Hematopoietic multipotent progenitor cell treated with erythropoietin and hydrocortisone succinate and interleukin-3 and kit ligand, for 6 days (in vitro differentiated cells): ENCODE data around the gene ZNF488.
A peak's percentile ranks its signal among the peaks of the same experiment; 100 is the strongest.

ENCODE experiments used
- DNase-seq: peaks from one replicate; pipeline ENCODE4 v3.0.0-alpha.2; 2015

ZNF488 gene

GRCh38 chr10:47348661-47349470 lies 35.2 kb downstream of the ZNF488 start:
- no peak for DNase-seq

DNA sequence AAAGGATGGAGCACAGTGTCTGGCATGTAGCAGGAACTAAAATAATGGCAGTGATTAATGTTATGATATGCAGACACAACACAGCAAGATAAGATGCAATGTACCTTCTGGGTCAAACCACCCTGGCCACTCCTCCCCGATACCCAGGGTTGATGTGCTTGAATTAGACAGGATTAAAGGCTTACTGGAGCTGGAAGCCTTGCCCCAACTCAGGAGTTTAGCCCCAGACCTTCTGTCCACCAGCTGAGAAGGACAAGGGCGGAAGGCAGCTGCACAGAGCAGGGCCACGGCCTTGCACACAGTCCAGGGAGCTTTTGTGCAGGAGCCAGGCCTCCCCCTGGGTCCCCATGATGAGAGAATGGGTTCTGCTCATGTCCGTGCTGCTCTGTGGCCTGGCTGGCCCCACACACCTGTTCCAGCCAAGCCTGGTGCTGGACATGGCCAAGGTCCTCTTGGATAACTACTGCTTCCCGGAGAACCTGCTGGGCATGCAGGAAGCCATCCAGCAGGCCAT lies 35.9 kb downstream of the ZNF488 start, which contains the start of gene RBP3:
RBP3 (plus strand) TSS at position 226 of the 514 bp plus-strand sequence; CDS start at position 348, 122 bp downstream.
- DNase-seq = no peak

GRCh38 chr10:47347303-47347675 lies 36.8 kb downstream of the ZNF488 start:
- no peak for DNase-seq

DNA sequence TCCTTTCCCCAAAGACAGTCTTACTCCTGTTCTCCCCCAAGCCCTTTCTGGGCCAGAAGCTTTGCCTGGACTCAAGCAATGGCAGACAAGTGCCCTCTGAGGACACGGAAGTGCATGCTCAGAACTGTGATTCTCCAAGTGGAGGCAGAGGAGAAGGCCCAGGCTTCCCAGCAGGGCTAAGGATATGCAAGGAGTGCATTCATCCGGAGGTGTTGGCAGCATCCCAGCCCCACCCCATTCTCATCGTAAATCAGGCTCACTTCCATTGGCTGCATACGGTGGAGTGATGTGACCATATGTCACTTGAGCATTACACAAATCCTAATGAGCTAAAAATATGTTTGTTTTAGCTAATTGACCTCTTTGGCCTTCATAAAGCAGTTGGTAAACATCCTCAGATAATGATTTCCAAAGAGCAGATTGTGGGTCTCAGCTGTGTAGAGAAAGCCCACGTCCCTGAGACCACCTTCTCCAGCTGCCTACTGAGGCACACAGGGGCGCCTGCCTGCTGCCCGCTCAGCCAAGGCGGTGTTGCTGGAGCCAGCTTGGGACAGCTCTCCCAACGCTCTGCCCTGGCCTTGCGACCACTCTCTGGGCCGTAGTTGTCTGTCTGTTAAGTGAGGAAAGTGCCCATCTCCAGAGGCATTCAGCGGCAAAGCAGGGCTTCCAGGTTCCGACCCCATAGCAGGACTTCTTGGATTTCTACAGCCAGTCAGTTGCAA lies 37.4 kb downstream of the ZNF488 start:
- DNase-seq = no peak

- DNase-seq = no peak
Measured at GRCh38 chr10:47344996-47345870, 38.9 kb downstream of the ZNF488 start.

DNA sequence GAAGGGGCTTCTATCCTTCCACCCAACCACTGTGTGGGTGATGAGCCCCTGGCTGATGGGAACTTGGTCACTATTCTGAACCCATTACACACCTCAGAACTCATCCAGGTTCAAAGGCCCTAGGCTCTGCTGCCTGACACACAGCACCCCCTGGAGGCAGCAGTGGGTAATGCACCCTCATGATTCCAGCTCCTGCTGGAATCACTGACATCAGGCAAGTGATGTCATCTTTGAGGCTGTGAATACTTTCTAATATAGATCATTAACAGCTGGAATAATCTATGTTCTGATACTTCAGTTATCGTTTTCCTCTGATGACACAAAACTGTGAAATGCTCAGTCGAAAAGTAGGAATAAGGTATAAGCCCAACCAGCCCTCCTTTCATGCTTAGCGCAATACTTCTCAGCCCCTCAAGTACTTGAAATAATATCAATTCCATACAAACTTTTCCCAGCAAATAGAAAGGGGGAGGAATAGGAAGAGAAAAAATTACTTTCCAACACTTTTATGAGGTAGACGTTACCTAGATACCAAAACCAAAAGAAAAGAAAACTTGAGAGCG lies 43.4 kb downstream of the ZNF488 start:
- peak; percentile 68 for DNase-seq

DNA sequence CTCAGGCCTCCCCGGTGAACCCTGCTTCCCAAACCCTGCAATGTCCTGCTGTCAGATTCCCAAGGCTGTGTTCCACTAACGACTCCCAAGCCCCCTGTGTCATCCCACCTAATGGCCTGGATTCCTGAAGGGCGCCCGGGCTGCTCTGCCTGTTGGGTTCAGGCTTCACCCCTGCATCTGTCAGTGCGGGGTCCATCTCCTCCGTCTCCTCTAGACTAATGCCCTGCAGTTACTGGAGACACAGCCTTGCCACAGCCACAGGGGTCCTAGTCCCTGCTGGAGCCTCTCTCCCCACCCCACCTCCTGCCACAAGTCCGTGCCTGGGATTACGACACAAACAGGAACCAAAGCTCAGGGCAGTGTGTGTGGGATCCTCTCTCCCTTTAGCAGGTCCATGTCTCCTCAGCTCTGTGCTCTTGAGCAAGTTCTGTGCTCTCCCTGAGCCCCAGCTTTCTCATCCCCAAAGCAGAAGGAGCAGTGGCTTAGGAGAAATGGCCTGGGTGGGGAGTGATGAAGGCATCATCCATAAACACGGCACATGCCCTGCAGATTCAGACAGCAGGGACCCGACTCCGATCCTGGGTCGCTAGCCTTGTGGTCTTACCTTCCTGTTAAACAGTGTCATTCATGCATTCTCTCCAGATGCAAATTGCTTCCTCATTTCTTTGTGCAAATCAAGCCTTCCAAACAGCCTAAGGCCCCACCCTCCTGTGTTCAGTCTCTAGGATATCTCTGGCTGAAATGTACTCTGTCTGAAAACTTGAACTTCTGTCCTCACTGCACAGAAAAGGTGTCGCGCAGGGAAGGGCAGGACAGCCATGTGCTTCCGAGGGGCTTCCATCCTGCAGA lies 44.1 kb downstream of the ZNF488 start:
- peak; percentile 30 for DNase-seq

- DNase-seq = no peak
Measured at GRCh38 chr10:47339186-47339735, 44.8 kb downstream of the ZNF488 start.

- peak; percentile 22 for DNase-seq
Measured at GRCh38 chr10:47337310-47337709, 46.8 kb downstream of the ZNF488 start.

- peak; percentile 47 for DNase-seq
Measured at GRCh38 chr10:47336387-47337134, 47.5 kb downstream of the ZNF488 start.

DNA sequence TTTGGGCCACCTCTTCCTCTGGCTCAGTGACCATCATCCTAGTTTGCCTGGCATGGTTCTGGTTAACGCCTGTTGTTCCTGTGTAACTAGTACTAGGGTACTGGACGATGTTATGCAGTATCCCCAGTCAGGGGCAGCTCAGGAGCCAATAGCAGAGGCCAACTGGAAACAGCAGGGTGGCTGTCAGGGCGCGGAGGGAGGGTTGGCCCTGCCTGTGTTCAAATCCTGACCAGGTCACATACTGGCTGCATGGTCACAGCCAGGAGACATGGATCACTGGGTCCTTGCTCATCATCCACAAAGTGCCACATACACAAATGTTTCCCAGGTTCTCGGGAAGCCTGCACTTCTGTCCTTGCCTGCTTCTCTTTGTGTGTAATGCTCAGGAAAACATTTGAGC lies 48.2 kb downstream of the ZNF488 start:
- no peak for DNase-seq

DNA sequence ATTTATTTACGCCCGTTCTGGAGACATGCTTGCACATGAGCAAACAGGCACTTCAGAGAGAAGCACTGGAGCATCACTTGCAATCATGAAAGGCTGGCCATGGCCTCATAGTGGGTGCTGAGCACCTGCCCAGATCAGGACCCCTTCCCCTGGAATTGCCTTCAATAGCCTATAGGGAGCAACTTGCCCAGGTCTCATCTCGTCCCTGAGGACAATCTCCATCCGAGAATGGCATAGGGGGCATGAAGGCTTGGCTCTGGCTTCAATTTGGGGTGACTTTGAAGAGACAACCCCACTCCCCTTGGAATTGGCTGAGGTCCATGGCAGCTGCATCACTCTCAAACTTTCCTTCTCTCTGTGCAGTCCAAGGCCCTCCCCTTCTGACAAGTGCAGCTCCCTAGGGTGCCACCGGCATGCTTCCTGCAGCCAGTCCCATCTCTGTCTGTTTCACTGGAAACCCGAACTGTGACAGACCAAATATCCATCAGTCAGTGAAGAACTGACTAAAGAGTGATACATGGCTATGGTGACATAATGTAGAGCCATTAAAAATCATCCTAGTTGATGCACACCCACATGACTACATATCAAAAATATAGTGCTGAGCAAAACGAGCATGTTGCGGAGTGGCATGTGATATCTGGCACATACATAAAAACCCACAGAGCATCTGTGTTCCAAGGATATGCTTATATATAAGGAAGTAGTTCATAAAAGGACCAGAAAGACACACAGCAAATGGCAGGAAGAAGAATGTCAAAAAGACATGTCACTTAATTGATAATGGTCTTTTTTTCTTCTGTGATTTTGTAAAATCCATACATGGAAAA lies 49.4 kb downstream of the ZNF488 start:
- DNase-seq = peak; percentile 45

- no peak for DNase-seq
Measured at GRCh38 chr10:47333532-47333931, 50.6 kb downstream of the ZNF488 start.

- DNase-seq = no peak
Measured at GRCh38 chr10:47332946-47333345, 51.1 kb downstream of the ZNF488 start.

DNA sequence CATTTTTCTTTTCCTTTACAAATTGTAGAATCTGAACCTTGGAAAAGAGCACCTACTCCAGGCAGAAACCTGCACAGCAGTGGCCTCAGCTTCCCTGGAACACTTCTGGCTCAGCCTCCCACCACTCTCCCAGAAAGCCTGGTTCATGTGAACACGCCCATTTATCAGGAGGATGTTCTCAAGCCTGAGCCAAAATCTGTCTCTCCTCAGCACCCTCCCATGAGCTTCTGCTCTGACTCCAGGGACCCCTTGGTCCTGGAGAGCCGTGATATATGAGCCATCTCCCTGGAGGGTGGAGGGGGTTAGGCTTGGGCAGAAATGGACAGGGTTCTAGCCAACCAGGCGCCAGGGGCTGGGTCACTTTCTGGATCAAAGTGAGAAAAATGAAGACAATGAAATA lies 51.7 kb downstream of the ZNF488 start:
- no peak for DNase-seq

- no peak for DNase-seq
Measured at GRCh38 chr10:47331954-47332353, 52.1 kb downstream of the ZNF488 start.

GRCh38 chr10:47331491-47331890 lies 52.6 kb downstream of the ZNF488 start:
- DNase-seq = no peak

- DNase-seq = no peak
Measured at GRCh38 chr10:47330804-47331203, 53.3 kb downstream of the ZNF488 start.

- DNase-seq = no peak
Measured at GRCh38 chr10:47330366-47330765, 53.7 kb downstream of the ZNF488 start.

- no peak for DNase-seq
Measured at GRCh38 chr10:47329855-47330254, 54.2 kb downstream of the ZNF488 start.
